Esophagus squamous epithelium (tissue), 5 donors: Measurements from ENCODE around the gene ASAP2. TPM values are rescaled to one million over a fixed set of nuclear protein-coding genes. Genes with fewer than 3 reads are reported as not detected.

ENCODE experiments used
- DNase-seq: peaks from one replicate; lab custom pipeline; 2025; lab: John Stamatoyannopoulos, UW
- H3K27ac ChIP-seq, 4 donors: fragments of 200-600 bp; sonication (generic); one replicate each; pipeline ENCODE4 v1.5.1; 2016 to 2019; ENCODE audit warnings: mild to moderate bottlenecking in 1 of 4
- H3K27me3 ChIP-seq, 4 donors: fragments of 200-600 bp; sonication (generic); 1 replicate in 3 of 4; 2 replicates in 1 of 4; pipeline versions ENCODE4 v1.5.1 to v1.6.0; 2017 to 2021; ENCODE audit warnings: antibody characterized with exemption in 1 of 4
- H3K36me3 ChIP-seq, 3 donors: fragments of 200-600 bp; sonication (generic); one replicate each; pipeline ENCODE4 v1.5.1; 2016 to 2019
- H3K4me1 ChIP-seq, 3 donors: fragments of 200-600 bp; sonication (generic); one replicate each; pipeline ENCODE4 v1.5.1; 2017 to 2019
- H3K4me3 ChIP-seq, 4 donors: fragments of 200-600 bp; sonication (generic); 1 replicate in 3 of 4; 2 replicates in 1 of 4; pipeline ENCODE4 v1.5.1; 2016 to 2019; ENCODE audit warnings: mild to moderate bottlenecking in 2 of 4, moderate library complexity in 1 of 4
- H3K9me3 ChIP-seq, 3 donors: fragments of 200-600 bp; sonication (generic); one replicate each; pipeline ENCODE4 v1.5.1; 2016 to 2019
- CTCF ChIP-seq, 6 experiments: fragments of 450-650 bp in 4 of 6; fragments of 200-600 bp in 2 of 6; sonication (generic) in 2 of 6; IDR thresholded peaks; one replicate each; pipeline ENCODE4 v1.5.1; 2016 to 2019; ENCODE audit warnings: antibody characterized with exemption in 6 of 6, mild to moderate bottlenecking in 4 of 6, moderate library complexity in 4 of 6
- POLR2A ChIP-seq, 4 donors: fragments of 450-650 bp; IDR thresholded peaks; one replicate each; pipeline ENCODE4 v1.6.1; 2017; ENCODE audit warnings: antibody characterized with exemption in 4 of 4, mild to moderate bottlenecking in 4 of 4, moderate library complexity in 3 of 4
- WGBS, 2 donors: methylation state at CpG; one replicate each; pipeline ENCODE4 v1.1.5; 2018; 5-methylcytosine and 5-hydroxymethylcytosine counted together
- intact Hi-C: fragments of 100-400 bp; cut with DNase I; formaldehyde crosslinking; loops from one replicate; pipeline ENCODE4 v1.15.0; 2022
- total RNA-seq, 4 donors: library from RNA; depleted of rRNA; stranded (reverse); fragments of >200 nt; gene quantifications; one replicate each; pipeline ENCODE4 v1.1.0, GENCODE V29; 2016
- donor health status: DM: yes; HTN: yes; CAD: no.

The ASAP2 gene
- total RNA-seq, 4 donors from 2014 or later: 3.3 to 15.3 (median 6.9) TPM

- WGBS, 2 donors: 75 to 89% methylated on average over 4 to 16 of the region's 19 CpGs
- no peaks in the 10 kb centered on the region for H3K9me3 ChIP-seq
- peaks cover 0 to 53% (median 0%) of the 10 kb centered on the region in 3 donors for H3K36me3 ChIP-seq
- DNase-seq: no peak
- H3K27me3 ChIP-seq: no peaks in the 10 kb centered on the region
- TF ChIP-seq POLR2A (IDR thresholded peaks at IDR 0.05) (no peak), CTCF (IDR thresholded peaks at IDR 0.05) (peak in 1 of 6 experiments; percentile 12)
- intact Hi-C loops: no loop called here
- no peak overlapping the region for H3K4me3 ChIP-seq
- peak overlapping the region in 1 of 4 donors; percentile 6 for H3K27ac ChIP-seq
- peaks cover 3 to 46% (median 7%) of the 10 kb centered on the region in 3 donors for H3K4me1 ChIP-seq
Observed at GRCh38 chr2:9401646-9402371, 195.2 kb downstream of the ASAP2 start.

GRCh38 chr2:9403924-9404323 is 197.3 kb downstream of the ASAP2 start:
- no peak for TF ChIP-seq CTCF (IDR thresholded peaks at IDR 0.05)
- no peak for TF ChIP-seq POLR2A (IDR thresholded peaks at IDR 0.05)
- Histone ChIP-seq H3K36me3 (peaks cover 0 to 73% (median 0%) of the 10 kb centered on the region in 3 donors), H3K4me3 (no peak overlapping the region), H3K4me1 (peaks cover 3 to 61% (median 21%) of the 10 kb centered on the region in 3 donors), H3K27ac (peak overlapping the region in 1 of 4 donors; percentile 1), H3K9me3 (no peaks in the 10 kb centered on the region), H3K27me3 (no peaks in the 10 kb centered on the region)
- intact Hi-C loops: no loop called here
- no peak for DNase-seq
- 74 to 77% methylated on average over 2 of the region's 2 CpGs for WGBS, 2 donors

GRCh38 chr2:9404451-9404850 is 197.8 kb downstream of the ASAP2 start:
- peak overlapping the region in 1 of 4 donors; percentile 1 for H3K27ac ChIP-seq
- H3K4me3 ChIP-seq: no peak overlapping the region
- H3K27me3 ChIP-seq: no peaks in the 10 kb centered on the region
- intact Hi-C loops: no loop called here
- peaks cover 3 to 60% (median 19%) of the 10 kb centered on the region in 3 donors for H3K4me1 ChIP-seq
- peaks cover 0 to 78% (median 0%) of the 10 kb centered on the region in 3 donors for H3K36me3 ChIP-seq
- no peak for DNase-seq
- H3K9me3 ChIP-seq: no peaks in the 10 kb centered on the region
- TF ChIP-seq POLR2A (IDR thresholded peaks at IDR 0.05) (no peak), CTCF (IDR thresholded peaks at IDR 0.05) (no peak)
- WGBS, 2 donors: 75 to 81% methylated on average over 4 of the region's 4 CpGs

GRCh38 chr2:9405636-9406035 is 199.0 kb downstream of the ASAP2 start:
- Histone ChIP-seq H3K4me1 (peaks cover 2 to 48% (median 16%) of the 10 kb centered on the region in 3 donors), H3K9me3 (no peaks in the 10 kb centered on the region), H3K27ac (peak overlapping the region in 1 of 4 donors; percentile 34), H3K4me3 (no peak overlapping the region), H3K36me3 (peaks cover 0 to 88% (median 0%) of the 10 kb centered on the region in 3 donors), H3K27me3 (no peaks in the 10 kb centered on the region)
- TF ChIP-seq POLR2A (IDR thresholded peaks at IDR 0.05) (no peak), CTCF (IDR thresholded peaks at IDR 0.05) (no peak)
- no peak for DNase-seq
- WGBS, 2 donors: 96% methylated on average over 2 of the region's 2 CpGs
- intact Hi-C loops: no loop called here
